OCI-LY1 (cell line): ENCODE measurements around the gene IFITM10.

Source experiments
- H2AFZ ChIP-seq: fragments of 200-600 bp; sonication (generic), shearing (Covaris generic); 2 replicates; pipeline ENCODE4 v1.6.0; 2014; ENCODE audit warnings: antibody characterized with exemption, mild to moderate bottlenecking, low read length
- H3F3A ChIP-seq: fragments of 200-600 bp; sonication (generic), shearing (Covaris generic); 2 replicates; pipeline ENCODE4 v1.6.0; 2014; ENCODE audit warnings: mild to moderate bottlenecking, antibody characterized with exemption, low read length, moderate library complexity; ENCODE audit not compliant: insufficient read depth
- H3K27ac ChIP-seq: fragments of 200-600 bp; sonication (generic); 2 replicates; pipeline ENCODE4 v1.5.1; 2014; ENCODE audit warnings: low read length, mixed run types, mild to moderate bottlenecking, low read depth; ENCODE audit not compliant: poor library complexity, severe bottlenecking
- H3K27me3 ChIP-seq: fragments of 200-600 bp; sonication (generic); 2 replicates; pipeline ENCODE4 v1.6.0; 2014; ENCODE audit warnings: antibody characterized with exemption, mild to moderate bottlenecking, low read length, moderate library complexity; ENCODE audit not compliant: insufficient read depth
- H3K36me3 ChIP-seq: fragments of 200-600 bp; sonication (generic); 2 replicates; pipeline ENCODE4 v1.6.1; 2014; ENCODE audit warnings: mild to moderate bottlenecking, antibody characterized with exemption, low read length, moderate library complexity, mixed read lengths; ENCODE audit not compliant: insufficient read depth
- H3K4me1 ChIP-seq: fragments of 200-600 bp; sonication (generic); 2 replicates; pipeline ENCODE4 v1.5.1; 2014; ENCODE audit warnings: mild to moderate bottlenecking, low read length, moderate library complexity; ENCODE audit not compliant: insufficient read depth, severe bottlenecking
- H3K4me2 ChIP-seq: fragments of 200-600 bp; sonication (generic), shearing (Covaris generic); 2 replicates; pipeline ENCODE4 v1.6.1; 2014; ENCODE audit warnings: low read length
- H3K4me3 ChIP-seq: fragments of 200-600 bp; sonication (generic); 2 replicates; pipeline ENCODE4 v1.5.1; 2014; ENCODE audit warnings: low read length, low read depth, mild to moderate bottlenecking, mixed read lengths; ENCODE audit not compliant: poor library complexity, severe bottlenecking
- H3K79me2 ChIP-seq: fragments of 200-600 bp; shearing (Covaris generic); 2 replicates; pipeline ENCODE4 v1.6.1; 2016; ENCODE audit warnings: mixed run types, low read length, mixed read lengths; ENCODE audit not compliant: insufficient read depth
- H3K9ac ChIP-seq: fragments of 200-600 bp; sonication (generic), shearing (Covaris generic); 2 replicates; pipeline ENCODE4 v1.6.1; 2014; ENCODE audit warnings: mild to moderate bottlenecking, low read length, mixed read lengths
- H3K9me2 ChIP-seq: fragments of 200-600 bp; sonication (generic), shearing (Covaris generic); 2 replicates; pipeline ENCODE4 v1.6.1; 2014; ENCODE audit warnings: low read depth, mild to moderate bottlenecking, low read length, mixed read lengths
- H3K9me3 ChIP-seq: fragments of 200-600 bp; shearing (Covaris generic); 2 replicates; pipeline ENCODE4 v1.6.1; 2014; ENCODE audit warnings: low read length, mixed read lengths
- H4K20me1 ChIP-seq: fragments of 200-600 bp; sonication (generic), shearing (Covaris generic); 2 replicates; pipeline ENCODE4 v1.6.0; 2016; ENCODE audit warnings: mild to moderate bottlenecking, low read length; ENCODE audit not compliant: insufficient read depth
- EZH2 ChIP-seq: fragments of 200-600 bp; sonication (generic), shearing (Covaris generic); IDR thresholded peaks from 2 replicates; pipeline ENCODE4 v1.8.0; 2017; ENCODE audit warnings: borderline replicate concordance, mixed run types, mild to moderate bottlenecking, antibody characterized with exemption, low read length, moderate library complexity, mixed read lengths
- TF ChIP-seq, protein P1 (sequence below): fragments of 200-600 bp; sonication (generic), shearing (Covaris generic); IDR thresholded peaks from 2 replicates; pipeline ENCODE4 v1.5.1; 2017; ENCODE audit warnings: mild to moderate bottlenecking, antibody characterized with exemption, low read length, moderate library complexity, mixed read lengths

Gene IFITM10

DNA sequence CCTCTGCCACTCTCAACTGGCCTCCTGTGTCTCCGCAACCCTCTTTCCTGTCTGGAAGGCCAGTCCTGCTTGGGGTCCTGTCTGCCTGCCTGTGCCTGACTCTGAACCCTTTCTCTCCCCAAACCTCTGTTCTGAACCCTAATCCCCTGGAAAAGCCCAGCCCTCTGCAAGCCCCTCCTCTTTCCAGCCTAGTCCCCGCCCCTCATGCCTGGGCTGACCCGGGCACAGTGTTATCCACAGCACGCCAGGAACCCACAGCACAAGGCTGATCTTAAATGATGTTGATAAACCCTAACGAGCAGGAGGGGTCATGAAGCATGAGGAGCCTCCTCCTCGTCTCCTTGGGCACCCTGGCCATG lies at the start of gene IFITM10:
Gene IFITM10, minus strand, starts transcription at position 115 of the 359 bp plus-strand sequence. CDS start 153 bp downstream, outside the sequence.
- no peaks in the 10 kb centered on the region for H3K9me3 ChIP-seq
- H3K27me3 ChIP-seq: no peaks in the 10 kb centered on the region
- H3K4me3 ChIP-seq: no peak within 1 kb of the TSS
- no peak for TF ChIP-seq EZH2
- H3K79me2 ChIP-seq: no peaks in the 10 kb centered on the region
- no peak within 1 kb of the TSS for H3K4me2 ChIP-seq
- no peak within 1 kb of the TSS for H3K27ac ChIP-seq
- no peaks in the 10 kb centered on the region for H3K9me2 ChIP-seq
- H2AFZ ChIP-seq: no peak within 1 kb of the TSS
- H3K4me1 ChIP-seq: no peaks in the 10 kb centered on the region
- no peaks in the 10 kb centered on the region for H3F3A ChIP-seq
- no peak within 1 kb of the TSS for H3K9ac ChIP-seq
- no peaks in the 10 kb centered on the region for H4K20me1 ChIP-seq
- no peaks in the 10 kb centered on the region; the same call in 1 of the 2 replicates for H3K36me3 ChIP-seq

DNA sequence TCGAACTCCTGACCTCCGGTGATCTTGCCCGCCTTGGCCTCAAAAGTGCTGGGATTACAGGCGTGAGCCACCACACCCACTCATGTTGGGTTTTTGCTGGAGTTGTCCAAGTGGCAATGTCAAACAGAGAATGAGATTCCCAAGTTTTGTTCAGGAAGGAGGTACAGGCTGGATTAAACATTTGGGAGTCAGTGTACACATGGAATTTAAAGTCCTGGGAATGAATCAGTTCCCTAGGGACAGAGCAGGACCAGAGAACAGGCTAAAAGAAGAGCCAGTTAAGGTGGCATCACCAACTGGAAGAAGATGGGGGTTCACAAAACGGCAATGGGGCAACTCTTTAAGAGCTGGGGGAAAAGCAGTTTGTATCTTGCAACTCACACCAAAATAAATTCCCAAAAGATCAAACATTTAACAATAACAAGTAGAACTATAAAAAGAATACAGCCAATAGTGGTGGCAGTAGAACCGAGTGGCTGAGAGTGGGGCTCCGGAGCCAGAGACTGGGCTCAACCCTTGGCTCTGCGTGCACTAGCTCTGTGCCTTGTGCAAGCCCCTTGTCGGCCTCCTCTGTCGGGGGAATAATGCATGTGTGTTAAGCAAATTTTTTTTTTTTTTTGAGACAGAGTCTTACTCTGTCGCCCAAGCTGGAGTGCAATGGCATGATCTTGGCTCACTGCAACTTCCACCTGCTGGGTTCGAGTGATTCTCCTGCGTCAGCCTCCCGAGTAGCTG lies 47.2 kb upstream of the IFITM10 start:
- no peak overlapping the region for H2AFZ ChIP-seq
- H3K27me3 ChIP-seq: no peaks in the 10 kb centered on the region; the same call in 1 of the 2 replicates
- no peaks in the 10 kb centered on the region for H3K9me2 ChIP-seq
- H3K36me3 ChIP-seq: no peaks in the 10 kb centered on the region
- no peak overlapping the region for H3K4me2 ChIP-seq
- H3K9me3 ChIP-seq: no peaks in the 10 kb centered on the region
- no peaks in the 10 kb centered on the region for H3F3A ChIP-seq
- no peak overlapping the region for H3K27ac ChIP-seq
- H3K4me3 ChIP-seq: no peak overlapping the region
- TF ChIP-seq, protein P1, sequence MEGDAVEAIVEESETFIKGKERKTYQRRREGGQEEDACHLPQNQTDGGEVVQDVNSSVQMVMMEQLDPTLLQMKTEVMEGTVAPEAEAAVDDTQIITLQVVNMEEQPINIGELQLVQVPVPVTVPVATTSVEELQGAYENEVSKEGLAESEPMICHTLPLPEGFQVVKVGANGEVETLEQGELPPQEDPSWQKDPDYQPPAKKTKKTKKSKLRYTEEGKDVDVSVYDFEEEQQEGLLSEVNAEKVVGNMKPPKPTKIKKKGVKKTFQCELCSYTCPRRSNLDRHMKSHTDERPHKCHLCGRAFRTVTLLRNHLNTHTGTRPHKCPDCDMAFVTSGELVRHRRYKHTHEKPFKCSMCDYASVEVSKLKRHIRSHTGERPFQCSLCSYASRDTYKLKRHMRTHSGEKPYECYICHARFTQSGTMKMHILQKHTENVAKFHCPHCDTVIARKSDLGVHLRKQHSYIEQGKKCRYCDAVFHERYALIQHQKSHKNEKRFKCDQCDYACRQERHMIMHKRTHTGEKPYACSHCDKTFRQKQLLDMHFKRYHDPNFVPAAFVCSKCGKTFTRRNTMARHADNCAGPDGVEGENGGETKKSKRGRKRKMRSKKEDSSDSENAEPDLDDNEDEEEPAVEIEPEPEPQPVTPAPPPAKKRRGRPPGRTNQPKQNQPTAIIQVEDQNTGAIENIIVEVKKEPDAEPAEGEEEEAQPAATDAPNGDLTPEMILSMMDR: no peak
- TF ChIP-seq EZH2: no peak
- no peak overlapping the region for H3K9ac ChIP-seq
- no peaks in the 10 kb centered on the region for H3K4me1 ChIP-seq
- H4K20me1 ChIP-seq: no peaks in the 10 kb centered on the region
- no peaks in the 10 kb centered on the region for H3K79me2 ChIP-seq

DNA sequence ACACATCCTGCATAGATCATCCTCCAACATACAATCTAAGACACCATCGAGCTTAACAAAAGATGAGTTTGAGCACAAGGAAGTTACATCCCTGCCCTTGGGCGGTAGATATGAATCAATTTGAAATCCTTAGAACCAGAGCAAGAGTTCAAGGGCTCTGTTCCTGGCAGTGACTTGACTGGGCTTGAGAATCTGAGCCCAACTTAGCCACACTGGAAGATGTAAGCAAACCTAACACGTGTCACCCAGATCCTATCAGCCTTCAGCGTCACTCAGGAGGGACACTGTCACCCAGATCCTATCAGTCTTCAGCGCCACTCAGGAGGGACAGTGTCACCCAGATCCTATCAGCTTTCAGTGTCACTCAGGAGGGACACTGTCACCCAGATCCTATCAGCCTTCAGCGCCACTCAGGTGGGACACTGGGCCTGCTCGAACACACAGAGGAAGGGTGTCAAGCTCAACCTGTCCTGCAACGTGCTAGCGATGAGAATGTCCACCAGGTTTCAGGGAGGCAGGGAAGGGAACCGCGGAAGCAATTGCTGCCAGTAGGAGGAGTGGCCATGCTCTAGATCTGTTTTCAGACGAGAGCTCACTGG lies 46.1 kb upstream of the IFITM10 start:
- Histone ChIP-seq H3K4me2 (no peak overlapping the region), H2AFZ (no peak overlapping the region)

More for the DNA sequence above, 46.1 kb upstream of the IFITM10 start:
- Histone ChIP-seq H3K27ac (no peak overlapping the region), H3K36me3 (no peaks in the 10 kb centered on the region), H3K27me3 (no peaks in the 10 kb centered on the region; the same call in 1 of the 2 replicates), H3F3A (no peaks in the 10 kb centered on the region), H3K9me3 (no peaks in the 10 kb centered on the region), H3K9me2 (no peaks in the 10 kb centered on the region), H3K4me1 (no peaks in the 10 kb centered on the region), H3K4me3 (no peak overlapping the region), H4K20me1 (no peaks in the 10 kb centered on the region), H3K79me2 (no peaks in the 10 kb centered on the region), H3K9ac (no peak overlapping the region)
- TF ChIP-seq, protein P1: no peak
- no peak for TF ChIP-seq EZH2
